HTERT RPE-1 (cell line): ENCODE measurements around the gene CHN2.

Source experiments
- in situ Hi-C: fragments of 300-500 bp; cut with MboI; formaldehyde crosslinking; loops from 4 replicates; pipeline ENCODE4 v1.14.3; 2020; ENCODE audit warnings: low sequenced_read_pairs

The CHN2 gene

GRCh38 chr7:29355388-29355787 lies 160.8 kb downstream of the CHN2 start:
- in situ Hi-C loops, result no loop called here

GRCh38 chr7:29356631-29357030 lies 162.1 kb downstream of the CHN2 start:
- in situ Hi-C loops, result no loop called here

DNA sequence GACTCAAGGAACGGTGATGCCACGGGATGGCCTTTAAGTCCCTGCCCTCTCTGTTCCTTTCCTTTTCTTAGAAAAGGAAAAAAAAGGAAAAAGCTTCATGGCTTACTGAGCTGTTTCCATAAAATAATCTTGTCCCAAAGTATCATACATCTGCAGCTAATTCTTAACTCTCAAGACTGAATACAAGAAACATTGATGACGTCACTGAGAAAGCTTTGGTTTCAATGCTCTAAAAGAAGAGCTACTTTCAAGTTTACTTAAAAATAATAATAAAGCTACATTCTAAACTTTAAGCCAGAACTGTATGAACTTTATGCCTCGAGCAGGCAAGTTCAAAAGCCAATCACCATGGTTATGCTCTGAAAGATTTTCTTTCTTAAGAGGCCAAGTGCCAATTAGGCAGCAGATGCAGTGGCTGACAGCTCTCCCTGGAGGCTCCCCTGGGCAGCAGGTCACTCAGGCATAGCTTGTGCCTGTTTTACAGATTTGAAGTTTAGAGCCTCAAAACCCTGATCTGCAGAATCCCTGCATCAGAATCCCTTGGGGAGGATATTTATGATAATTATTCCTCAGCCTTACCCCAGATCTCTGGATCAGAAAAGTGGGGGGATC lies 165.0 kb downstream of the CHN2 start:
- in situ Hi-C loops, result no loop called here

- in situ Hi-C loops, result no loop called here
Measured at GRCh38 chr7:29360633-29361625, 166.4 kb downstream of the CHN2 start.

DNA sequence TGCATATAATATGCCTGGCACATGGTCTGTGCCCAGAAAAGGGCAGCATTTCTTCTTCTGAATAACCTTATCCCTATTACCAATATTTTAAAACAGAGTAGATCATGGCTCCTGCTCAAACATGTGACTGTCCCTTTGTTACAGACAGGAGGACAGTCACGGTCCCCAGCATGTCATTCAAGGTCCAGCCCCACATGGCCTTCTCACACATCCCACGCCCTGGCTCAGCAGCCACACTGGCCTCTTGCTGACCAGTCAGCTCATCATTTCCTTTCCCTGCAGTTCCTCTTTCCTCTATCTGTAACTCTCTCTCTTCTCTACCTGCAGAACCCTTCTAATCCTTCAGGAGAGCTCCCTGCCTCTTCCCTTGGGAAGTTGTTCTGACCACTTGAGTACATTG lies 167.8 kb downstream of the CHN2 start:
- in situ Hi-C loops, result no loop called here

- in situ Hi-C loops, result no loop called here
Measured at GRCh38 chr7:29363636-29364425, 169.3 kb downstream of the CHN2 start.

DNA sequence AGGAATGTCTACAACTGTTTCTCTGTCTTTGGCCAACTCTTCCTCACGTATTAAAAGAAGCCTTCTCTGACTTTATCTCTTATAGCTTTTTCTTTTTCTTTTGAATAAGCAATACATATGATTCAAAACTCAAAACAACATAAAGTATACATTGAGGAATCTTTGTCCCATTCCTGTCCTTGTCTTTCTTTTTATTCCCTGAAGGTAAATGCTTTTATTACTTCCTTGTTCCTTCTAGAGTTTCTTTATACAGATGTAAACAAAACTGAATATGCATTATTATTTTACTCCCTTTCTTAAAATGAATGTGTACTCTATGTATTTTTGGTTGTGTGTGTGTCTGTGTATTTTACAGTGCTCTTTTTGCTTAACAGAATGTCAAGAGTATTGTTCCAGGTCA lies 170.1 kb downstream of the CHN2 start:
- in situ Hi-C loops, result no loop called here

- in situ Hi-C loops, result no loop called here
Measured at GRCh38 chr7:29365423-29365822, 170.8 kb downstream of the CHN2 start.

DNA sequence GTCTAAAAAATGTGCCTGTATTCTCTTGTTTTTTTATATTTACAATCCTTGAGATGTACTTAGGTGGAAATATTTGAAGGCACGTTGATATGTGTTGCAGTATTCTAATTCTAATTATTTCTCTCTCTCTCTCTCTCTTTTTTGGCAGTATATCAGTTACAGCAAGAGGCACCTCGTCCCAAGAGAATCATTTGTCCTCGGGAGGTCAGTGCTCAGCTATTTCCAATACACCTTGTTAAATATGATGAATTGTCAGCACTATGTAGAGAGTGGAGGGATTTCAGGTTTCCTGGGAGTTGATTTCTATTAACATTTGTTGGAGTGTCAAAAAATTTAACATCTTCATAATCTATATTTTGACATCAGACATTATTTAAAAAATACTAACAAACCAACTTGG lies 173.2 kb downstream of the CHN2 start:
- in situ Hi-C loops, result no loop called here

- in situ Hi-C loops, result no loop called here
Measured at GRCh38 chr7:29369909-29370488, 175.4 kb downstream of the CHN2 start.

DNA sequence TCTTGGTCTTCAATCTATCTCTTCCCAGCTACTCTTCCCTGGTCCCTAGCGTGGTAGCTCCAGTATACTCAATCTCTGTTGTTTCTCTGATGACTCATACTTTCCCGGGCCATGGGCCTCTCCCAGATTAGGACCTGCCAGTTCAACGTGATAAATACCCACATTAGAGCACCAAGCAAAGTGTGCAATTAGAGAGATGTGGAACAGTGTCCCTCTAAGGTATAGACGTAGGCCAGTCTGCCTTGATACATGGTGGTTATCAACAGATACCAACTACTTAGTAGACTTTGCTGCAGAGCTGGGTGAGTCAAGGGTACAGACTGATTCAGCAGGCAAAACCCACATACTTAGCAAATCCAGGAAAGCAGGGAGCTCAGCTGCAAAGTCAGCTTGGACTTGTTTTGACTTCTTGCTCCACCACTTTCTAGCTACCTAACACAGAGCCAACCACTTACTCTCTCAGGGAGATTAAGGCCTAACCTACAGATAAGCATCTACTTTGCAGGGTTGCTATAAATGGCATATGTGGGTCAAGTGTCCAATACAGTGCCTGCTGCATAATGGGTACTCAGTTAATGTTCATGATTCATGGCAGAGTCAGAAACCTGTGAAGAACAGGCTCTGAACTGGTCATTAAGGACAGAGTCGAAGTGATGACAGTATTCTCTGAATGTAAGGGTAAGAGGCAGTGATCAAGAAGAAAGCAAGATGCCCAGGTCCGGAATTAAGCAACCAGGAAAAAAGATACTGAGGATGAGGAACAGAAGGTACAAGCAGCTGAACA lies 176.1 kb downstream of the CHN2 start:
- in situ Hi-C loops, result no loop called here

- in situ Hi-C loops, result no loop called here
Measured at GRCh38 chr7:29371472-29371871, 176.9 kb downstream of the CHN2 start.

GRCh38 chr7:29372351-29373090 lies 177.9 kb downstream of the CHN2 start:
- in situ Hi-C loops, result no loop called here

DNA sequence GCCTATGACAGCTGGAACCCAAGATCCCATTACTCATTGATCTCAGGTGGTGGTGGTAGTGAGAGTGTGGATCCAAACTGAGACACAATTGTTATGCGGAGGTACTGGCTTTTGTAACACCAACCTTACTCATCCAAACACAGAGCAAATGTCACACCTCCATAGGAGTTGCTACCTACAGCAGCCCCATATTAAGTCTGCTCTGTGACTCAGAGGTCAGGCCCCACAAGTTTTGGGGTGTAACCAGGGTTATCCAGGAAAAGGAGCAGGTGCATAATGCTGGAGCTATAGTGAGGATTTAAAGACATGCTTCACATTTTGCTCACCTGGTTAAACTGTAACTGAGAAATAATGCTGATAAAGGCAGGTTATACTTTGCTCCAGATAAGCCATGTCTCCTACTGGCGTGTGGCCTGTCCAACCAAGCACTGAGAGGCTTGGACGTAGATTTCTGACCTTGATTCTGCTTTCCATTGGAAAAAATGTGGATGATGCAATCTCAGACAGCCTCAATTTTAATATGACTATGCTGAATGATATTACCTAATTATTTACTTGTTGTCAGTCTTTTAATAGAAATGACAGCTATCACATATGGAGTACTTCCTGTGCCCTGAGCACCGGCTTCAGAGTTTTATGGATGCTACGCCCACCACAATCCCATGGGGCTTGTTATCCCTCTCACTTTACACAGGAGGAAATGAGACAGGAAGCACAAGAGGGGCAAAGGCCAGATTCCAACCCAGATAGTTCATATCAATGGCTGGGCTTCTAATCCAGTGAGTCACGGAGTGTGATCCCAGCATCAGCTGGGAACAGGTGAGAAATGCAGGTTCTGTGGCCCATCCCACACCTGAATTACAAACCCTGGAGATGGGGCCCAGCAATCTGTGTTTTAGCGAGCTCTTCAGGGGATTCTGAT lies 181.3 kb downstream of the CHN2 start:
- in situ Hi-C loops, result no loop called here

GRCh38 chr7:29377718-29378117 lies 183.1 kb downstream of the CHN2 start:
- in situ Hi-C loops, result no loop called here

- in situ Hi-C loops, result no loop called here
Measured at GRCh38 chr7:29379551-29379950, 185.0 kb downstream of the CHN2 start.

DNA sequence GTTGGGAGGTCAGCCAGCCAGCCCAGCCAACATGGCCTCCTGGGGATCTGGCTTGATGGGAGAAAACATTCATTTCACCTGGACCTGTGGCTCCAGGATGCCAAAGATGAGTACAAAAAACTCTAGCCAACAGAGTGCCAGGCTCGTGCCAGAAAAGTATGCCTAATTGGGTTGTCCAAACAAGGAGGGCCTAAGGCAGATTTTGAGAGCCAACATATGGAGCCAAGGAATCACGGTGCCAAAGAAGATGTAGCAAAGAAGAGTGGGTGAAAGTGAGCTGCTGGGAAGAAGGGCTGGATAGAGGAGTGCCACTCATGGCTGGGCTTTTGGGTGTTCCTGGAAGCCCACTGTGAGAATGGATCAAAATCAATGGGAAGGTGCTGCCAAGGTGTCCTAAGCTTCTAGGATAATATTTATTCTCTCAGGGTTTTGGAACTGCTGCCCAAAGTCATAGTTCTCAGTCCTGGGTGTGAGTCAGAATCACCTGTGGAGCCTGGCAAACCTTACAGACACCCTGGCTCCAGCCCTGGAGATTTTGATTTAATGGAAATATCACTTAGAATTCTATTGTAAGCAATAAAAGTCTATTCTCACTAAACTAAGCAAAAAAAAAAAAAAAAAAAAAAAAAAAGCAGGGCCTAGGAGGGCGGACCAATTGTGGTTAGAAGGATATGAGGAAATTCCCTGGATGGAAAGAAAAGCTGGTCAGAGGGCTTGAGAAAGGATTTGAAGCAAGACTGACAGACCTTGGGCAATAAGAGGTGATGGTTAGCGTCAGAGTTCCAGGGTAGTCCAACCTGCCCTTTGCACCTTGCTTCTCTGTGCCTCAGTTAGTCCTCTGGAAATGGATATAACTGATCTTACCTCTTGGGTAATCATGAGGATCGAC lies 186.9 kb downstream of the CHN2 start:
- in situ Hi-C loops, result no loop called here

DNA sequence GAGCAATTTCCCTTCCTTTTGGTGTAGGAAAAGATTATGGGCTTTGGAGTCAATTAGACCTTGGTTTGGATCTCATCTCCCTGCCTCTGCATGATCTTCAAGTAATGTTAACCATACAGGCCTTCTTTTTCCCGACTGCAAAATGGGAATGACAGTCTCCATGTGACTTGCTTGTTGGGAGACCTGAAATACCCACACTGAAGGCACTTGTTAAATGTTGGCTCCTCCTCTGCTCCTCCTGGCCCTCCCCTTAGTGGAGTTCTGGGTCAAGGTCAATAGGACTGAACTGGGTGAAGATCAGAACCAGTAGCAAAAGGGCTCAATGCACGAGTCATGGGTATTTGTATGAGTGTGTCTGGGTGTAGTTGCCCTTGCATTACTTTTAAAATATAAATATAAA lies 189.7 kb downstream of the CHN2 start:
- in situ Hi-C loops, result no loop called here
